Measurements from ENCODE around the gene EIF2AK3.
"Not testable (repeated sequence)": the region's sequence is repeated elsewhere in the genome, so short reads cannot be mapped to it uniquely, and the experiment has no call there.

EIF2AK3 gene

DNA sequence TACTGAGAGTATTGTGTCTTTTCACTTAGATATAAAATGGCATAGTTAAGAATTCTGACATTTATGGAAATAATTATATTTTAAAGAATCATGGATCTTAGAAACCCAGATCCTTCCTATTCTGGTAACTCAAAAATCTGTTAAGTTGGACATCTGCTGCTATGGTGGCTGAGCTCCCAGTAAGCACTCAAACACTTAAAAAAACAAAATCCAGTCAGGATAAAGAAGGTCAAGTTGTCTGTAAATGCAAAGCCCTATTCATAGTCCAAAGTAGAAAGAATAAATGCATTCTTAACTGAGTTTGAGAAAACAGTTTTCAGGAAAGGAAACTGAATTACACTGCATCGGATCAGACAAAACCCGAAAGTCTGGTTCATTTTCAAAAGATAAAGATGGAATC is 35.6 kb downstream of the EIF2AK3 start:
- no peak for FAIRE-seq

DNA sequence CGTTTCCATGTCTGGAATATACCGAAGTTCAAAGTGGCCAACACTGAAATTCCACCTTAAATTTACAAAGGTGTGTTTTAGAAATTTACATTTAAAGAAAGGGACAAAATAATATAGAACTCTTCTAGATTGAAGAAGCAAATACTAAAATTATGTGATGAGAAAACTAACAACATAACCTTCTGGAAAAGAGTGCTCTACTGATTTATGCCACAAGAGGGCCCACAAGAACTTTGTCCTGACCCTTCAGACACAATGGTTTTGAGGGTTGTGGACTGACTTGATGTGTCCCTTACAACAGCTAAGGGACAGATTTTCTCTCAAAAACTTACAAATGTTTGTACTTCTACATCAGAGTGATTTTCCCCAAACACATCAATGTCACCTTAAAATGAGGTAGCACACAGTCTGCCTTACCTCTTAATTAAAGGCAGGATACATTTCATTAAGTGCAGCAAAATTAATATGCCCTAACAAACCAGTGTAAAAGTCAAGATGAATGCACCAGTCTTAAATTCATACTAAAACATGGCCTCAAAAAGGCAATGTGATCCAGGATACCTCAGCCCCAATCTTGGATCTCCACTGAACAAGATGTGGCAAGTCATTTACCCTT is 36.2 kb downstream of the EIF2AK3 start:
- FAIRE-seq, result peak; percentile 84

DNA sequence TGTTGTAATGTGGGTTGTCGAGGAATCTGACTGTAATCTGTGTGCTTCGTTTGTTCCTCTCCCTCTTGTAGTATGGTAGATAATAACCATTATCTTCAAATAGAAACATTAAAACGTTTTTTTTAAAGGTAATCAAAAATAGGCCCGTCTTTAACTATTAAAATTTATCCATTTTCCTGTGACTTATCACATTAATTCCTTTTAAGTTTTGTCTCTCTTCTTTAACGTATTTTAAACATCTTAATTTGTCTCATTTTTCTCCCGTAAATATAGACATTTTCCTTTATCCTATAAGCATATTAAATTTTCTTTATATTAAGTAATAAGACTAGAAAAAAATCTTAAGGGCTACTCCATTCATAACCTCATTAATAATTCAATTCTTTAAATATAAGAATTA is 41.3 kb downstream of the EIF2AK3 start:
- FAIRE-seq, result peak; percentile 81

DNA sequence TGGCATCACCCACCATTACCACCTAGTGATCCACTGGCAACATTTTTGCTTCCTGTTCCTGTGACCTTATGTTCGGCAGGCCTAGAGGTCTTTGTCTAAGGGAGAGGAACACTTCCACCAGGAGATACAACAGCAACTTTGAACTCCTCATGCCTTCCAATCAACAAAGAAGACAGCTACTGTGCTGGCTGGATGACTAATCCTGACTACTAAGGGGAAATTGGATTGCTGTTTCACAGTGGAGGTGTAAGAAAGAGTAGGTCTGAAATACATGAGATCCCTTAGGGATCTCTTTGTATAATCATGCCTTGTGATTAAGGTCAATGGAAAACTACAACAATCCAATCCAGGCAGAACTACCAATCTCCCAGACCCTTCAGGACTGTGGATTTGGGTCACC is 45.2 kb downstream of the EIF2AK3 start:
- FAIRE-seq, result no peak

DNA sequence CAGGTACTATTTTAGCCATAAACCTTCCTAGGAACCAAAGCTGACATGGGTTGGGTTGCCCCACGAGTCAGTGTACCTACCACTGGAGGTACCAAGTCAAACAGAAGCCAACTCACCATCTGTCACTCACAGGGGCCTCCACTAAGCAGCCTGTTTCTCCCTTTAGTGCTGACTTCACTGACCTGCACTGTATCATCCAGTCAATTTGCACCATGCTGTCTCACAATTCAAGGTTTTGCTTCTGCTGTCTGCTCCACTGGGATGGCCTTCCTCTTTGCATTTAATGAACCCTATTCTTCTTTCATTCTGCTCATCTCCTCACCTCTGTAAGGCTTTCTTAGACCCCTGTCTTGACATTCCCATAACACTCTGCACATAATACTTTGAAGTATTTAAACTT is 47.2 kb downstream of the EIF2AK3 start:
- no peak for FAIRE-seq

DNA sequence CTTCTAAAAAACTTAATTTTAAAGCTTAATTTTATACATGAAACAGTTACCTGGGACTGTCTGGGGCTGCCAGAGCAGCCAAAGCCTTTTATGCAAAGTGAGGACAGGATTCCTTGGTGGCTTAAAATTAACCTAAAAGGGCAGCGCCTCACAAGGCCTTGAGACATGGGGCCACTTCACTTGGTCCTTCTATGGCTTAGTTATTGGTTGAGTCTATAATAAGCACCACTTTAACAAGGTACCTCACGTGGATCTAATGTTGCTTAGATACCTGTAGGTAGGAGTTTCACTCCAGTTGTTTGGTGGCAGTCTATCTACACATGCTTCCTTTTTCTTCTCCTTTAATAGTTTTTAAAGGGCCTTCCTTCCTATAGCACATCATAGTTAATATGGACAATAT is 51.6 kb downstream of the EIF2AK3 start:
- no peak for FAIRE-seq

DNA sequence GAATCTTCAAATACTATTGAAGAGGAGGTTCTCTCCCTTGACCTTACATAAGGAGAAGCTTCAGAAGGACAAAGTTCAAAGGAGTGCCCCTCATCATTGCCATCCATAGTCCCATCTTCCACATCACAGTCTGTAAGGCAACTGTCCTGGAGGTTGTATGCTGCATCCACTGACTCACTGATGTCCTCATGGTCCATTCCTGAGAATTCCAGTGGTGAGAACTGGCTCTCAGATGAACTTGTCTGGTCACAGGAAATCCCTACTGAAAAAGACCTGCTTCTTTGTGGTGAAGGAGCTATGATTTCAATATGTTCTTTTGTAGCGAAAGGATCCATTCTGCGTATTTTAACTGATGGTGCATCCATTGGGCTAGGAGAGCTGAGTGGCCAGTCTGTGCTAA is 52.2 kb downstream of the EIF2AK3 start:
- no peak for FAIRE-seq

DNA sequence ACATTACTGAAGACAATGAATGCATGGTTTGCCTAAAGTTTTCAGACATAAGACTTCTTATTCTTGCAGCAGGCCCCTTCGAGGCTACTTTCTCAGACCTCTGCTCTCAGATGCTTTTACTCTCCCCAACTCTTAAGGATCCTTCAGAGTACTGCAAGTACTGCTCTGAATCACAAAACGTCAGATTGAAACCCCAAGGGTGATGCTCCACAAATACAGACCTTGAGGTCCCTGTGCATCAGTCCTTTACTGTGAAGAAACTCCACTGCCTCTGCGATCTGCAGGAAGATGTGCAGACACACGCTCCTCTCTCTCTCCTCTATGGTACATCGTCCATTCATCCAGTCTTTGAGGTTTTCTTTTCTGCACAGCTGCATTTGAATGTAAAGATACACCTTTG is 52.8 kb downstream of the EIF2AK3 start:
- FAIRE-seq, result no peak

DNA sequence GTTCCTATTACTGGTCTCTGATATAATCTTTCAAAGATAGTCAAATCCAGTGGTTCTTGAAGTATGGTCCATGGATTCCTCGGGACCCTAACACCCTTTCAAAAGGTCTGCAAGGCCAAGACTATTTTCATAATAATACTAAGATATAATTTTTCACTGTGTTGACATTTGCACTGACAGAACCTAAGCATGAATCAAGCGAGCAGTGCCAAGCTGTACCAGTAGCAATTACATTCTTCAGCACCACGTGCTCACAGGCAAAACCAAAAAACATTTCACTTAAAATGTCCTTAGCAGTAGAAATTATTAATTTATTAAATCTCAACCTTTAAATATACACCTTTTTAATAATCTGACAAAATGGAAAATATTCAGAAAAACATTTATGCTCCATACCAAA is 59.1 kb downstream of the EIF2AK3 start:
- FAIRE-seq, result no peak

DNA sequence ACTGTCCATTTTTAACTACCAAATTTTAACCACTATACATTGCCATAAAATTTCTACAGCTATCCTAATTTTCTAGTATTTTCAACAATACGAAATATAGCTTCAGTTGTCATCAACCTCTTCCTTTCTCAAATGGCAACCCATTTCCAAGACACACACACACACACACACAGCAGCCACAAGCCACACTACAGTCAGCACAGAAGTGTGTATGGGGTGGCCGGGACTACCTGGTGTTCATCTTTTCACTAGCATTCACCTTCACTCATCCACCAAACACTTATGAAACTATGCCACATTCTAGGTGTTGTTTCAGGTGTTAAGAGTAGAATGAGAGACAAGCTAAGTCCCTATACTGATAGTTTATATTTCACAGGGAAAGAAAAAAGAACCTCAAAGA is 62.9 kb downstream of the EIF2AK3 start:
- no peak for FAIRE-seq

DNA sequence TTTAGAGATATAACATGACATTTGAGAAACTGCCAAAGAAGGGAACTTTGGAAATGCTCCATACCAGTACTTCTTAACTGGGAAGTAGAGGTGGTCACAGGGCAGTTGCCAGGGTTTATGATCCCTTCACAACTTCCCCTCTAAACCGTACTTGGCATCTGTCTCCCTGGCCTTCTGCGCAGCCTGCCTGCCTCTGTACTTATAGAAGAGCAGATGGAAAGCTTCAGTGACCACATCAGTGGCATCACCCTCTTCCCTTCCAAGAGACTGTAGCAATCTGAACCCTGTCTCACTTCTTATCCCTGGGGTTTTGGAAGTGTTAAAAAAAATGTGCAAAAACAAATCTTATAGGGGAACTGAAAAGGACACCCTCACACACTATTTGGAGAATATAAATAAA is 64.1 kb downstream of the EIF2AK3 start:
- no peak for FAIRE-seq

DNA sequence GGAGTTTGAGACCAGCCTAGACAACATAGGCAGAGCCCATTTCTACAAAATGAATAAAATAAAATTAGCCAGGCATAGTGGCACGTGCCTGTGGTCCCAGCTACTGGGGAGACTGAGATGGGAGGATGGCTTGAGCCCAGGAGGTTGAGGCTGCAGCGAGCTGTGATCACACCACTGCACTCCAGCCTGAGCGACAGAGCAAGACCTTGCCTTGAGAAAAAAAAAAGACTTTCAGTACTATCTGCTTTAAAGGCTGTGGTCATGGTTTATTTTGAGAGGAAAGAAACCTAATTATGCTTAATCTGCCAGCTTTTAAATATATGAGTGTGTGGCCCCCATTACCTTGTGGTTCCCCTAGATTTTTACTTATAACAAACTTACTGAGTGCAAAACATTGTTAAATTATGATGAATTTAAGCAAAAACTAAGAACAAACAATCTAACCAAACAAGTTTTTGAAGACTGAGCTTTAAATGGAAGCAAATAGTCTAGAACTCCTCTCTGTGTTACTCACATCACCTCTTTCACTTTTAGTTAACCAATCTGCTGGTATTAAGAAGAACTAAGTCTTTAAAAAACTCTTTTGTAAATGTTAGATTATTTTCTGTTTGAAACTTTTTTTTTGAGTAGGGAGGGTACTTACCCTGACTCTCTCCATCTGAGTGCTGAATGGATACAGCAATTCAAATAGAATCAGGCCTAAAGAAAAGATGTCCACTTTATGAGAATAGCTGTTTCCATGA is 65.4 kb downstream of the EIF2AK3 start:
- FAIRE-seq, result no peak

DNA sequence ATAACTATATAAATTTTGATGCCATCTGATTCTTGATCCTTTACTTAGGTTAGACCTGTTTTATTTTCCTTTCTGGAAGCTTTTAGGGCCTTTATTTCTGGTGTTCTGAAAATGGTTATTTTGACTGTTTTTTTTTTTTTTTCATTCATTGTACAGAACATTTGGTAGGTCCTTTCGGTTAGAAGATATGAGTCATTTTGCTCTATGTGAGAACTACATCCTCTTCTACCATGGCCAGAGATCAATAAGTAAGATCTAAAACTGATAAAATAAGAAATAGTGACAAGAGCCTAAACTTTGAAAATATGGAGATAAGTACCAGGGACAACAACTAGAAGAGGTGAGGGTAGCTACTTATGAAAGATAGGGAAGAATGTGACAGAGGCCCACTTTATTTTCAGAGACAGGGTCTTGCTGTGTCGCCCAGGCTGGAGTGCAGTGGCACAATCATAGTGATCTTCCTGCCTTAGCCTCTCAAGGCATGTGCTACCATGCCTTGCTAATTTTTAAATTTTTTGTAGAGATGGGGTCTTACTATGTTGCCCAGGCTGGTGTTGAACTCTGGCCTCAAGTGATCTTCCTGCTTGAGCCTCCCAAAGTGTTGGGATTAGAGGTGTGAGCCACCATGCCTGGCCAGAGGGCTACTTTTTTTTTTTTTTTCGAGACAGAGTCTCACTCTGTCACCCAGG is 66.5 kb downstream of the EIF2AK3 start:
- no peak for FAIRE-seq

DNA sequence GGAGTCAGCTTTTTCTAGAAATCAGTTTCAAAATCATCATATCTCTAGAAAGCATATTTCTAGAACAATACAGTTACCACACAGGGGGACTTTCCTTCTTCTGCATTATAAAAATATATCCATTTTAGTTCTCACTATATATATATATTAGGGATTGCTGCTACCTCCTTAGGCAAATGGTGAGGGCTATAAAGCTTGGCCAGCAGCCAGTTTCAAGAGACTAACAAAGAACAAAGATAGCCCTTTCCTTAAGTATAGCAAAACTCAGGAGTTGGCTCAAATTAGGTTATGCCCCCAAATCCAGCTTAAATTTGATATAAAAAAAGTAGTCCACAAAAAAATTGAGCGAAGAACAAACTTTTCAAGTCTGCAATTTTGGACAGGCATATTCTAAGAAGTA is 70.0 kb downstream of the EIF2AK3 start:
- no peak for FAIRE-seq

DNA sequence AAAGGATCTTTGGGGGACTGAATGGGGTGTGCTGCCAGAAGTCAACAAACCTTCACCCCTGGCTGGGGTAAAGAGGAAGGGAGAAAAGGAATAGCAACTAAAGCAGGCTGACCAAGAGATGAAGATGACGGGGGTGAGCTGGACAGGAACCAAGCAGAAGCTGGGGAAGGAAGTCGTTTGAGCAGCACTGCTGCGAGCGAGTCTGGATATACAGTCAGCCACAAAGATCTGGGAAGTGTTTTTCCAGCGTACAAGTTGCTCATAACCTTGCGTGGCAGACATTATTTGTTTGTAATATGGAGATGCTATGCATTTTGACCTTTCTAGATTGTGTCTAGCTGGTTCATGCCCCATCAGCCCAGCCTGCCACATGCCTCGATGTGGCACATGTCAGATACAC is 71.2 kb downstream of the EIF2AK3 start:
- no peak for FAIRE-seq

DNA sequence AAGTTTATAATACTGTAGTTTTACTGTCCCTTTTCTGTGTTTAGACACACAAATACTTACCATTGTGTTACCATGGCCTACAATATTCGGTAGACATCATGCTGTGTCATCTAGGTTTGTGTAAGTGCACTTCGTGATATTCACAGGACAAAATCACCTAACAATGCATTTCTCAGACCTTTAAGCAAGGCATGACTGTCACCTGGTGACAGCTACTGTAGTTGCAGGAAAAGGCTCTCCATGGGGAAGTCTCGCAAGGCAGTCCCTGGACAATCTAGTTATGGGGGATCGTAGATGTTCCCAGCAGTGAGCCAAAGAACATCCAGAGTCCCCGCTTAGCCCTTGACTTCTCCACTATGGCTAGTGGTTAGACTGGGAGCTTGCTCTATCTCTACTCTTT is 73.1 kb downstream of the EIF2AK3 start:
- no peak for FAIRE-seq

DNA sequence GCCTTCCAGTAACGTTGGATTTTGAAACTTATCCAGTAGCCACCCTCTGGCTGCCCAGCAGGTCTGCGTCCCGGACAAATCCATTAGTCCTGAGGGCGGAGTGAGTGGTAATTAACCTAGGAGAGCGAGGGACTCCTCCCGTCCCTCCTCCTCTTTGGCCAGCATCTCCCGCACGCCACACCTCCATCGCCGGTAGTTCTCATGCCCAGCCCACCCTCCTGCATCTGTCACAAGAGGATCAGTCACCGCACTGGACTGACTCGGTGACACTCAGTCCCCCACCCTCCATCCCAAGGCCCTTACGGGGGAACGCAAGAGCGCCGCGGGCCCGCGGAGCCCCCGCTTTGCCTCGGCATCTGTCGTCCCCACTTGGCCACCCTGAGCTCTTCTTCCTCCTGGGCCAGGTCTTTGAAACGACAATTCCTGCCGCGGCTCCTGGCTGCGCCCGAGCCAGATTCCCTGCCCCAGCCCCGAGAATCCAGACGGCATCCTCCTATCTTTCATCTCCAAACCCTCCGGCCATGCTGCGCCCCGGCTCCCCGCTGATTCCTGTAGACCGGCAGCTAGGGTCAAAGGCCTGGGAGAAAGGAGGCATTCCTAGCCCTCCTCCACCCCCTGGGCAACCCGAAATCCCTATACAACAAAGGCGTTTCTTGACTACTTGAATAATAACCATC is 77.5 kb downstream of the EIF2AK3 start:
- no peak for FAIRE-seq

DNA sequence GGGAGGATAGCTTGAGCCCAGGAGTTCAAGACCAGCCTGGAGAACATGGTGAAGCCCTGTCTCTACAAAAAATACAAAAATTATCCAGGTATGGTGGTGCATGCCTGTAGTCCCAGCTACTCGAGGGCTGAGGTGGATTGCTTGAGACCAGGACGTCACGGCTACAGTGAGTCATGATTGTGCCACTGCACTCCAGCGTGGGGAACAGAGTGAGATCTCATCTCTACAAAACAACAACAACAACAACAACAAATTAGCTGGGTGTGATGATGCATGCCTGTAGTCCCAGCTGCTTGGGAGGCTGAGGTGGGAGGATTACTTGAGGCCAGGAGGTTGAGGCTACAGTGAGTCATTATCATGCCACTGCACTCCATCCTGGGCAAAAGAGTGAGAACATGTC is 81.0 kb downstream of the EIF2AK3 start:
- not testable (repeated sequence) for FAIRE-seq

DNA sequence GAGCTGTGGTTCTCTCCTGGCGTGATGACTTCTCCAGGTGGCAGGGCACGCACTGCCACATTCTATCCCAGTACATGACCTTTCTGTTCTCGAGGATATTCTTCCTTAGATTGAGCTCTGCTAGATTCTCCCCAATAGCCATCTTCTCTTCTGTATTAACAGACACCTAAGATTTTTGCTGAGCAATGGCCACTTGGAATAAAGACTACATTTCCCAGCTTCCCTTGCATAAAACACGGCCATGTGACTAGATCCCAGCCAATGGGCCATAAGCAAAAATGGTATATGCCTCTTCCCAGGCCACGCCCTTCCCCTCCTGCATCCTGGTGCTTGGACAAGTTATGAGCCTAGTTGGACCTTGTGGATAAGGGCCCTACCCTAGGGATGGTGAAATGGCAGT is 82.1 kb downstream of the EIF2AK3 start:
- no peak for FAIRE-seq

DNA sequence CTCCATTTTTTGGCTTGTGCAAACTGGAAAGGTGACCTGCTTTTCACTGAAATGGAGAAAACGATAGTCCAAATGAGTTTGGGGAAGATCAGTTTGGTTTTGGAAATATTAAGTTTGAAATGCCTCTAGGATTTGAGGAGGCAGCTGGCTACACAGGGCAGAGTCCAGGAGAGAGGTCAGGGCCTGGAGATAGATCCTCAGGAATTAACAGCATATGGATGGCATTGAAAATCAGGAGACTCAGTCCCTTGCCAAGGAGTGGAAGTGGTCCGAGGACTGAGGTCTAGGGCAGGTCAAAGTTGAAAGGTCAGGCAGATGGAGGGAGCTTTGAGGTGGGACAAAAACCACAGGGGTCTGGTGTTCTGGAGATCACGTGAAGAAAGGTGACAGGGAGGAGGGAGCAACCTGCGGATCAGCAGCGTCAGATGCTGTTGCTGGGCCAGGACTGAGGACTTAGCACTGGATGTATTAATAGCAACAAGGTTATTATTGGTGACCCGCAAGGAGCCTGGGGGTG is 83.7 kb downstream of the EIF2AK3 start:
- FAIRE-seq, result no peak

DNA sequence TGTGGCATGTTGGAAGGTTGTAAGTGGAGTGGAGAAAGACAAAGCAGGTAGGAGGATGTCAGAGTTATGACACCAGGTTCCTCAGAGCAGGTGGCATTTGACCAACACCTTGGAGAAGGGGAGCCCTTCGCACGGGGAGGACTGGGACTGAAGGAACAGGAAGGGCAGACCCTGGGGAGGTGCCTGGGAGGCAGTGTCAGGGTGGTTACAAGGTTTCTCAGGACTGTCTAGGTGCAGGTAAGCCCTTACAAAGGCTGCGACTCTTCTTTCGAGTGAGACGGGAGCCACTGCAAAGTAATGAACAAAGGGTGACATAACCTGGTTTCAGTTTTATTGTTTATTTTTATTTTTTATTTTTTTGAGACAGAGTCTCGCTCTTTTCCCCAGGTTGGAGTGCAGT is 84.6 kb downstream of the EIF2AK3 start:
- FAIRE-seq, result no peak

DNA sequence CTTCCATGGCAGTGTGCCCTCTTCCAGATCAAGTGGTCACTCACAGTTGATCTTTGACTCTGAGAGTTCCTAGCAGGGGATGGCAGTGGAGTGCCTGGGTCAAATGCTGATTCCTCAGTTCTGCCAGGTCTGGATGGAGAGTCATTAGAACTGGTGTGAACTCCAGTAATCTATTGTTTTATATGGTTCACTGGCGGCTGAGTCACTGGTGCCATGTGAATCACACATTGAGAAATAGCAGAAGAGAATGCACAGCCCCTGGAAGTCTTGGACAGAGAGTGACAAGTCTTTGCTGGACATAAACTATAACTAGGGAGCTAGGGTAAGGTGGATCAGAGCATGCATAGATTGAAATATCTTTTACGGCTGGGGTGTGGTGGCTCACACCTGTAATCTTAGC is 86.9 kb downstream of the EIF2AK3 start:
- no peak for FAIRE-seq

DNA sequence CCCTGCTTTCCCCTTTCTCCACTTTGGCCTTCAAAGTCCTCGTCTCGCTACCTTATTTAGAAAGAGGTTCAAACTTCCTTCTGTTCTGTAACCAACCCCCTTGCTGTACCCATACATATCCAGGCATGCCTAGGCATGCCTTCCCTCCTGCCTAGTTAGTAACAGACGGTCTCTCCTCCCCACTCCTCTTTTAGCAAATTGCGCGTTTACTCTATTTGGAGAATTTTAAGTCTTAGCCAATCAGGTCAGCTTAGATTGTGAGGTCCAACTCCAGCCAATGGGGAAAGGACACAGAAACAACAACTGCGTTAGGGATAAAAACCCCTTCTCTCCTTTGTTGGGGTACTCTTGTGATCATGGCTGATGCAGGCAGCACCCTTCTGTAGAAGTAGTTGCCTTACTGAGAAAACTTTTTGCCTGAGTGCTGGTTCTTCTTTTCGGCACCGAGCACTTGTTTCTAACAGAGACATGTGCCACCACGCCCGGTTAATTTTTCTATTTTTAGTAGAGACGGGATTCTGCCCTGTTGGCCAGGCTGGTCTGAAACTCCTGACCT is 88.8 kb downstream of the EIF2AK3 start:
- no peak for FAIRE-seq
